NCI-H2029 treated with DMSO at 0.1 percent for 48 hours (cell line): ENCODE data around the gene TRAF1.

Source experiments
- DNase-seq: peaks from one replicate; lab custom pipeline; 2025; lab: John Stamatoyannopoulos, UW

The TRAF1 gene

GRCh38 chr9:120940573-120940972 lies 14.0 kb upstream of the TRAF1 start:
- no peak for DNase-seq

GRCh38 chr9:120938851-120939250 lies 12.3 kb upstream of the TRAF1 start:
- no peak for DNase-seq

- no peak for DNase-seq
These were observed 11.0 kb upstream of the TRAF1 start for GRCh38 chr9:120937596-120937995.

GRCh38 chr9:120937127-120937526 lies 10.5 kb upstream of the TRAF1 start:
- DNase-seq, result no peak

GRCh38 chr9:120936764-120937122 lies 10.1 kb upstream of the TRAF1 start:
- no peak for DNase-seq

- peak; percentile 91 for DNase-seq
These were observed 9.6 kb upstream of the TRAF1 start for GRCh38 chr9:120936011-120936763.

- DNase-seq, result peak; percentile 91
These were observed 8.8 kb upstream of the TRAF1 start for GRCh38 chr9:120935383-120935857.

- DNase-seq, result no peak
These were observed 7.7 kb upstream of the TRAF1 start for GRCh38 chr9:120934281-120934680.

- DNase-seq, result no peak
These were observed 6.9 kb upstream of the TRAF1 start for GRCh38 chr9:120933310-120934055.

- DNase-seq, result no peak
These were observed 5.7 kb upstream of the TRAF1 start for GRCh38 chr9:120932086-120932823.

- DNase-seq, result no peak
These were observed 4.9 kb upstream of the TRAF1 start for GRCh38 chr9:120931231-120932085.

GRCh38 chr9:120929229-120929791 lies 2.7 kb upstream of the TRAF1 start:
- DNase-seq, result no peak

- DNase-seq, result peak; percentile 13
These were observed 2.1 kb upstream of the TRAF1 start for GRCh38 chr9:120928483-120929228.

GRCh38 chr9:120928015-120928482 lies 1.5 kb upstream of the TRAF1 start:
- DNase-seq, result no peak

- no peak for DNase-seq
These were observed 846 bp upstream of the TRAF1 start for GRCh38 chr9:120927269-120928014.

GRCh38 chr9:120925535-120926396 lies 830 bp downstream of the TRAF1 start:
- DNase-seq, result no peak

GRCh38 chr9:120924698-120925534 lies 1.7 kb downstream of the TRAF1 start:
- no peak for DNase-seq
